H7 (cell line): ENCODE results near the gene ZCCHC7. TPM values are rescaled to one million over a fixed set of nuclear protein-coding genes. Genes with fewer than 3 reads are reported as not detected.

Experiments
- DNase-seq: peaks from one replicate; pipeline ENCODE4 v3.0.0; 2012
- H3K27me3 ChIP-seq: 2 replicates; pipeline ENCODE4 v1.6.0; 2011; ENCODE audit warnings: mild to moderate bottlenecking, low read length; ENCODE audit not compliant: control insufficient read depth, insufficient read depth
- H3K36me3 ChIP-seq: replicated peaks from 2 replicates; pipeline ENCODE4 v1.5.1; 2011; ENCODE audit warnings: low read length; ENCODE audit not compliant: control insufficient read depth, insufficient read depth
- H3K4me3 ChIP-seq: 2 replicates; pipeline ENCODE4 v1.5.1; 2011; ENCODE audit warnings: low read depth, mild to moderate bottlenecking, control low read depth, low read length, moderate library complexity; ENCODE audit not compliant: insufficient read depth
- total RNA-seq: library from RNA; depleted of rRNA; stranded (reverse); fragments of >200 nt; shearing (Covaris generic); gene quantifications from 2 replicates; pipeline ENCODE4 v1.2.3, GENCODE V29; 2014

The ZCCHC7 gene
- total RNA-seq, 1 experiment from 2014 or later = 20.5 TPM

GRCh38 chr9:37339923-37340322, 219.5 kb downstream of the ZCCHC7 start:
- no peak for DNase-seq
- Histone ChIP-seq H3K27me3 (no peaks in the 10 kb centered on the region), H3K4me3 (no peak overlapping the region), H3K36me3 (no peaks in the 10 kb centered on the region)

DNA sequence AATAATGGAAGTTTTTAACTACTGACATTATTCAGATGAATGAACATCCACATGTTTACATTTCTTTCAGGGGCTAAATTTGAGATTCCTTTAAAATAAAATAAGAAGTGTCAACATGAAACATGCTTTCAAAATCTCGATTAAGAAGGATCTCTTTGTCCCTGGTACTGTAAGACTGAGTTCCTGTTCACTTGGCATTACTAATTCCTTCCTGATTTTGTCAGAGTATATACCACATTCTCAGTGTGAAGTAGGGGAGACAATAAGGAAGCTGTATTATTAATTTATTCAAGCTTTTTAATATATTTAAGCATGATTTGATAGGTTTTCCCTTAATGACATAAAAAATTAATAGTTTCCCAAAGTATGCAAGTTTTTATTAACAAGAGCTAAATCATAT, 220.6 kb downstream of the ZCCHC7 start:
- DNase-seq = no peak
- no peaks in the 10 kb centered on the region for H3K36me3 ChIP-seq
- H3K27me3 ChIP-seq = no peaks in the 10 kb centered on the region
- H3K4me3 ChIP-seq = no peak overlapping the region

- no peaks in the 10 kb centered on the region for H3K27me3 ChIP-seq
- no peak for DNase-seq
Observed at GRCh38 chr9:37341704-37342103, 221.3 kb downstream of the ZCCHC7 start.

DNA sequence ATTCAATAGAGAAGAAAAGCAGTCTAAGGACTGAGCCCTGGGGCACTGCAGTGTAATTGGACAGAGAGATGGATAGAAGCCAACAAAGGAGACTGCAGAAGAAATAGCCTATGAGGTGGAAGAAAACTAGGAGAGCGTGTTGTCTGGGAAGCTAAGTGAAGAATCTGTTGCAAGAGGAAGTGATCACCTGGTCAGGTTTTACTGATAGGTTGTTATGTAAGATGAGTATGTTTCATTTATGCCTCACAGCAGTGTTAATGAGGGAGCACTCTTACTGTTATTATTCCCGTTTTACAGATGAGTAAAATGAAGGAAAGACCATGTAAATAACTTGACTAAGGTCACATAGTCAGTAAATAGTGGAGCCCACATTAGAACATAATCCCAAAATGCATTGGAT, 222.1 kb downstream of the ZCCHC7 start:
- Histone ChIP-seq H3K36me3 (no peaks in the 10 kb centered on the region), H3K4me3 (no peak overlapping the region), H3K27me3 (no peaks in the 10 kb centered on the region)
- DNase-seq = no peak

More at GRCh38 chr9:37341704-37342103, 221.3 kb downstream of the ZCCHC7 start:
- H3K36me3 ChIP-seq = no peaks in the 10 kb centered on the region
- no peak overlapping the region for H3K4me3 ChIP-seq

DNA sequence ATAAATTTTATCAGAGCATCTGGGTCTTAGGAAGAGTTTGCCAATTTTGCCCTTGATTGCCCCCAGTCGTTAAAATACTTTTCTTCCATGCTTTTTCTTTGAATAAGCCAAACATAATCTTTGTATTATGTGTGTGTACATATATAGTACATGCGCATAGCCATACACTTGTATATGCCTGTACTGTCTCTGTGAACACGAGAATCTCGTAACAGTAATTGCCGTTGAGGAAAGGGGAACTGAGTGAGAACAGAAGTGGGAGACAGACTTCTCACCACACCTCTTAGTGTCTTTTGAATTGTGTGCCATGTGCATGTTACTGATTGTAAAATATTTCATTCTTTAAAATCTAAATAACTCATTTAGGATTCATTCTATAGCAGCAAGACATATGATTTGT, 222.5 kb downstream of the ZCCHC7 start:
- no peak for DNase-seq

GRCh38 chr9:37343724-37344123, 223.3 kb downstream of the ZCCHC7 start:
- DNase-seq = no peak
- Histone ChIP-seq H3K36me3 (no peaks in the 10 kb centered on the region), H3K4me3 (no peak overlapping the region)

More for the DNA sequence above, 222.5 kb downstream of the ZCCHC7 start:
- Histone ChIP-seq H3K36me3 (no peaks in the 10 kb centered on the region), H3K27me3 (no peaks in the 10 kb centered on the region), H3K4me3 (no peak overlapping the region)

GRCh38 chr9:37345038-37345437, 224.7 kb downstream of the ZCCHC7 start:
- no peaks in the 10 kb centered on the region for H3K27me3 ChIP-seq
- H3K4me3 ChIP-seq = no peak overlapping the region
- no peaks in the 10 kb centered on the region for H3K36me3 ChIP-seq
- no peak for DNase-seq

More at GRCh38 chr9:37343724-37344123, 223.3 kb downstream of the ZCCHC7 start:
- no peaks in the 10 kb centered on the region for H3K27me3 ChIP-seq

GRCh38 chr9:37348917-37349316, 228.5 kb downstream of the ZCCHC7 start:
- DNase-seq = no peak
- Histone ChIP-seq H3K4me3 (no peak overlapping the region), H3K27me3 (no peaks in the 10 kb centered on the region), H3K36me3 (no peaks in the 10 kb centered on the region)

GRCh38 chr9:37350486-37351190, 230.3 kb downstream of the ZCCHC7 start:
- no peaks in the 10 kb centered on the region for H3K27me3 ChIP-seq
- no peak overlapping the region for H3K4me3 ChIP-seq
- DNase-seq = no peak
- no peaks in the 10 kb centered on the region for H3K36me3 ChIP-seq

DNA sequence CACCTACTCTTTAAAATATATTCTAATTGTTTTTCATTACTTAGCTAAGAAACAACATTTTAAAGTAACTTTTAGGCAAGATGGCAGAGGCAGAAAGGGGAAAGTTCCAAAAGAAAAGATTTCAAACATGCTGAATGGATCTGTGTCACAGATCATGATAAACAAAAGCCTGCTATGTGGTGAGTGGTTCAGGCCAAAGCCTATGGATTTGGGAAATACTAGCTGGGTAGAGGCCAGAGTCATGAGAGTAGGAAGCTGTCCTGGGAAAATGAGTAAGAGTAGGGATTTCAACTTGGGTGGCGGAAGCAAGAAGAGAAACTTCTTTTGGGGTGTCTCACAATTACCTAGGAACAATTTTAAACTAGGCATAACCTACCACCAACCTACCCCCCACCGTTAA, 233.4 kb downstream of the ZCCHC7 start:
- no peaks in the 10 kb centered on the region for H3K27me3 ChIP-seq
- no peaks in the 10 kb centered on the region for H3K36me3 ChIP-seq
- DNase-seq = no peak
- no peak overlapping the region for H3K4me3 ChIP-seq

DNA sequence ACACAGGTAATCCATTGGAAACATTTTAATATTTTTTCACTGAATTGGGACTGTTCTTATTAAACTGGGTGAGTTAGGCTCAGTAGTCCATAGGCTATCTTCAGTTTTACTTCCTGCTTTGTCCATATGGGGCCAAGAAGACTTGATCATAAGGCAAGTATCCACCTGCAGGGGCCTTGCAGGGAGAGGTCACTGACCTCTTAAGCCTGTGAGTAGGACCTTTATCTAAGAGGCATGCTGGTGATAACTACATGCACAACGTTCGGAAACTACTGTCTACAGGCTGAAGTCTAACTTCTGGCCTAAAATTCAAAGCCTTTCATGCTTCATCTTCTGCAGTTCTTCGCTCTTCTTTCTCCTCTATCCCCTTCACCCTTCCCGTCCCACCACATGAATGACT, 242.1 kb downstream of the ZCCHC7 start:
- DNase-seq = no peak
- H3K27me3 ChIP-seq = no peaks in the 10 kb centered on the region
- H3K36me3 ChIP-seq = no peaks in the 10 kb centered on the region
- no peak overlapping the region for H3K4me3 ChIP-seq

GRCh38 chr9:37363124-37363523, 242.8 kb downstream of the ZCCHC7 start:
- Histone ChIP-seq H3K36me3 (no peaks in the 10 kb centered on the region), H3K4me3 (no peak overlapping the region), H3K27me3 (no peaks in the 10 kb centered on the region)
- no peak for DNase-seq

GRCh38 chr9:37364136-37364535, 243.8 kb downstream of the ZCCHC7 start:
- no peak for DNase-seq
- H3K36me3 ChIP-seq = no peaks in the 10 kb centered on the region
- no peaks in the 10 kb centered on the region for H3K27me3 ChIP-seq
- no peak overlapping the region for H3K4me3 ChIP-seq

DNA sequence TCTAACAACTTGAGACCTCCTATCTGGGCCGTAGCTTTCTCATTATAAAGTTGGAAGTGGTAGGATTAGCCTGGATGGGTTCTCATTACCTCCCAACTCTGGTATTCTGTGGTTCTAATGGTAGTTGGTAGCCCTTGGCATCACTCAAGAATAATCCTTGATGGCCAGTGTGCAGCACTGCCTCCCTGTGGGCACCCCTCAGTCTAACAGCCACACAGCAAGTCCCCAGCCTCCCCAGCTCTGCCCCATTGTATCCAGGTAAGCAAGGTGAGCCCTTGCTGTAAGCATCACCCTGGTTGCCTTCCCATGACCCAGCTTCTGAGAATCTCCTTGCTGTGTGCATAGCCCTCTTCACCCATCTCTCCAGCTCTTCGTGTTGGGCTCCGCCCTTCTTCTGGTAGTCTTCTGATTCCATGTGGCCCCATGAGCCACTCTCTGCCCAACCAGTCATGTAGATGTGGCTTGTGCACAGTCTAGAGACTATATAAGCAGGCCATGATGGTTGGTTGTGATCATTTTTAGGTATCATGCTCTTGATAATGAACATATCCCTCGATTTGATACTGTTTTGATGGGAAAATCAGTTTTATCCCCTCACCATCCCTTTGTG, 244.5 kb downstream of the ZCCHC7 start:
- Histone ChIP-seq H3K27me3 (no peaks in the 10 kb centered on the region), H3K36me3 (no peaks in the 10 kb centered on the region), H3K4me3 (no peak overlapping the region)
- no peak for DNase-seq

GRCh38 chr9:37369671-37370070, 249.3 kb downstream of the ZCCHC7 start:
- Histone ChIP-seq H3K4me3 (no peak overlapping the region), H3K36me3 (no peaks in the 10 kb centered on the region), H3K27me3 (no peaks in the 10 kb centered on the region)
- DNase-seq = no peak
